Ishikawa (cell line): Measurements from ENCODE around the gene MAMLD1.

ENCODE experiments used
- CEBPB ChIP-seq: IDR thresholded peaks from 2 replicates; pipeline ENCODE4 v1.6.1; 2012
- CREB1 ChIP-seq: IDR thresholded peaks from 2 replicates; pipeline ENCODE4 v1.6.1; 2012; ENCODE audit warnings: low read depth
- EGR1 ChIP-seq: IDR thresholded peaks from 2 replicates; pipeline ENCODE4 v1.6.1; 2012
- EP300 ChIP-seq: IDR thresholded peaks from 2 replicates; pipeline ENCODE4 v1.6.1; 2012; ENCODE audit warnings: borderline replicate concordance
- TAF1 ChIP-seq: IDR thresholded peaks from 2 replicates; pipeline ENCODE4 v1.6.1; 2012; ENCODE audit warnings: low read depth, mild to moderate bottlenecking
- TF ChIP-seq, protein P1 (sequence below): IDR thresholded peaks from 2 replicates; pipeline ENCODE4 v1.6.1; 2012; ENCODE audit warnings: low read depth, mild to moderate bottlenecking

DNA sequence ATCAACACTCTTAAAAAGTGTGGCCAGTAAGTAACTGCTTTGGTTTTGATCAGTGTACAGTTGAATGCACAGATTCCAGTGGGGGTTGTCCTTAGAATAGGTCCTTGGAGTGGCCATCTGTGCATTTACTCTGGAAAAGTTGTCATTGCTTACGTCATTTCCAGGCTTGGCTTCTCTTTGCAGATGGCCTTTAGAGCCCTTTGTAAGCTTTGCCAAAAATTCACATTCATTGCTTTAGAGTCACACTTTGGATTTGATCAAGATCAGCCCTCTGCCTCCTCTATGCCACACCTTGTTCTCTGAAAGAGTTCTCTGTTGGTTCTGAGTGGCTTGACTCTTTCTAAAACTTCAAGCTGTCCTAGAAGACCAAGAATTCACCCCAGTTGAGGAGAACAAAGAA lies 83.9 kb downstream of the MAMLD1 start:
- TF ChIP-seq EGR1 (no peak), CREB1 (no peak), TAF1 (no peak), EP300 (no peak), CEBPB (no peak)
- TF ChIP-seq, protein P1, sequence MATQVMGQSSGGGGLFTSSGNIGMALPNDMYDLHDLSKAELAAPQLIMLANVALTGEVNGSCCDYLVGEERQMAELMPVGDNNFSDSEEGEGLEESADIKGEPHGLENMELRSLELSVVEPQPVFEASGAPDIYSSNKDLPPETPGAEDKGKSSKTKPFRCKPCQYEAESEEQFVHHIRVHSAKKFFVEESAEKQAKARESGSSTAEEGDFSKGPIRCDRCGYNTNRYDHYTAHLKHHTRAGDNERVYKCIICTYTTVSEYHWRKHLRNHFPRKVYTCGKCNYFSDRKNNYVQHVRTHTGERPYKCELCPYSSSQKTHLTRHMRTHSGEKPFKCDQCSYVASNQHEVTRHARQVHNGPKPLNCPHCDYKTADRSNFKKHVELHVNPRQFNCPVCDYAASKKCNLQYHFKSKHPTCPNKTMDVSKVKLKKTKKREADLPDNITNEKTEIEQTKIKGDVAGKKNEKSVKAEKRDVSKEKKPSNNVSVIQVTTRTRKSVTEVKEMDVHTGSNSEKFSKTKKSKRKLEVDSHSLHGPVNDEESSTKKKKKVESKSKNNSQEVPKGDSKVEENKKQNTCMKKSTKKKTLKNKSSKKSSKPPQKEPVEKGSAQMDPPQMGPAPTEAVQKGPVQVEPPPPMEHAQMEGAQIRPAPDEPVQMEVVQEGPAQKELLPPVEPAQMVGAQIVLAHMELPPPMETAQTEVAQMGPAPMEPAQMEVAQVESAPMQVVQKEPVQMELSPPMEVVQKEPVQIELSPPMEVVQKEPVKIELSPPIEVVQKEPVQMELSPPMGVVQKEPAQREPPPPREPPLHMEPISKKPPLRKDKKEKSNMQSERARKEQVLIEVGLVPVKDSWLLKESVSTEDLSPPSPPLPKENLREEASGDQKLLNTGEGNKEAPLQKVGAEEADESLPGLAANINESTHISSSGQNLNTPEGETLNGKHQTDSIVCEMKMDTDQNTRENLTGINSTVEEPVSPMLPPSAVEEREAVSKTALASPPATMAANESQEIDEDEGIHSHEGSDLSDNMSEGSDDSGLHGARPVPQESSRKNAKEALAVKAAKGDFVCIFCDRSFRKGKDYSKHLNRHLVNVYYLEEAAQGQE = no peak
